H1 (cell line): ENCODE data around the gene PDE4B. TPM values are rescaled to one million over a fixed set of nuclear protein-coding genes. Genes with fewer than 3 reads are reported as not detected.

Experiments
- CTCF ChIA-PET: fragments of 300-600 bp; sonication (Branson Sonifier 250); formaldehyde crosslinking; loops from one replicate; lab custom pipeline; 2021; ENCODE audit not compliant: partially characterized antibody; lab: Charles Lee
- POLR2A ChIA-PET: fragments of 300-600 bp; sonication (Branson Sonifier 250); formaldehyde crosslinking; loops from one replicate; lab custom pipeline; 2021; ENCODE audit warnings: inconsistent platforms; ENCODE audit not compliant: partially characterized antibody; lab: Charles Lee
- DNase-seq, 2 experiments: peaks; one replicate each; pipeline versions ENCODE4 v3.0.0 to v3.0.0-alpha.2; 2010 to 2022; ENCODE audit warnings: low spot score in 2 of 2, low read depth in 1 of 2, mixed read lengths in 1 of 2
- FAIRE-seq: peaks from 2 replicates; lab custom pipeline; 2011; peaks lifted over from hg19 to GRCh38; lab: Jason Lieb, UNC
- H2AFZ ChIP-seq: 2 replicates; pipeline ENCODE4 v1.8.1; 2012; ENCODE audit warnings: low read length, inconsistent platforms
- H2AK5ac ChIP-seq: 2 replicates; pipeline ENCODE4 v1.6.1; 2013; ENCODE audit warnings: low read depth, low read length
- H2BK120ac ChIP-seq: replicated peaks from 2 replicates; pipeline ENCODE3; 2013; ENCODE audit warnings: low read depth, low read length, inconsistent platforms
- H2BK12ac ChIP-seq: 2 replicates; pipeline ENCODE4 v1.6.1; 2013; ENCODE audit warnings: low read depth, low read length
- H2BK15ac ChIP-seq: 2 replicates; pipeline ENCODE4 v1.6.1; 2013; ENCODE audit warnings: low read length
- H2BK20ac ChIP-seq: 2 replicates; pipeline ENCODE4 v1.6.1; 2013; ENCODE audit warnings: low read length
- H2BK5ac ChIP-seq: 2 replicates; pipeline ENCODE4 v1.6.1; 2013; ENCODE audit warnings: low read depth, low read length
- H3K14ac ChIP-seq: 2 replicates; pipeline ENCODE4 v1.6.1; 2013; ENCODE audit warnings: inconsistent platforms; ENCODE audit not compliant: insufficient read length
- H3K18ac ChIP-seq: 2 replicates; pipeline ENCODE4 v1.6.1; 2013; ENCODE audit warnings: low read length; ENCODE audit errors: extremely low read depth
- H3K23ac ChIP-seq: 2 replicates; pipeline ENCODE4 v1.6.1; 2013; ENCODE audit warnings: inconsistent platforms; ENCODE audit not compliant: insufficient read length
- H3K23me2 ChIP-seq: 2 replicates; pipeline ENCODE4 v1.6.1; 2013; ENCODE audit warnings: low read depth, low read length
- H3K27ac ChIP-seq: 2 replicates; pipeline ENCODE4 v1.6.1; 2011; ENCODE audit warnings: low read depth, low read length, inconsistent platforms
- H3K27me3 ChIP-seq, 4 experiments: replicated peaks in 1 of 4; 1 replicate in 1 of 4; 2 replicates in 3 of 4; pipeline versions ENCODE4 v1.6.1 to v1.8.1; 2011 to 2013; ENCODE audit warnings: low read length in 3 of 4, mild to moderate bottlenecking in 3 of 4, inconsistent platforms in 2 of 4, mixed read lengths in 2 of 4, moderate library complexity in 1 of 4; ENCODE audit not compliant: control insufficient read depth in 3 of 4, insufficient read depth in 3 of 4; ENCODE audit errors: extremely low read depth in 1 of 4
- H3K36me3 ChIP-seq, 4 experiments: 2 replicates each; pipeline versions ENCODE4 v1.6.1 to v1.8.1; 2011 to 2013; ENCODE audit warnings: mild to moderate bottlenecking in 4 of 4, low read length in 3 of 4, moderate library complexity in 2 of 4, control low read depth in 1 of 4, inconsistent platforms in 1 of 4; ENCODE audit not compliant: insufficient read depth in 4 of 4, control insufficient read depth in 2 of 4
- H3K4ac ChIP-seq: replicated peaks from 2 replicates; pipeline ENCODE3; 2013; ENCODE audit warnings: low read length, low read depth, mixed read lengths, inconsistent platforms; ENCODE audit not compliant: insufficient read length
- H3K4me1 ChIP-seq, 4 experiments: replicated peaks in 1 of 4; 1 replicate in 1 of 4; 2 replicates in 3 of 4; pipeline versions ENCODE4 v1.6.1 to v1.8.1; 2011 to 2013; ENCODE audit warnings: low read length in 3 of 4, inconsistent platforms in 2 of 4, mixed read lengths in 1 of 4; ENCODE audit not compliant: insufficient read depth in 4 of 4, control insufficient read depth in 3 of 4
- H3K4me2 ChIP-seq, 2 experiments: 2 replicates each; pipeline versions ENCODE4 v1.6.1 to v1.8.1; 2011 to 2013; ENCODE audit warnings: low read depth in 2 of 2, low read length in 2 of 2, control low read depth in 1 of 2, inconsistent platforms in 1 of 2, mild to moderate bottlenecking in 1 of 2; ENCODE audit not compliant: insufficient read depth in 1 of 2
- H3K4me3 ChIP-seq, 4 experiments: fragments of 200-600, 300-600 bp in 1 of 4; sonication (generic), shearing (Covaris generic), sonication (Bioruptor Twin) in 1 of 4; 2 replicates each; pipeline versions ENCODE4 v1.5.1 to v1.8.1; 2011 to 2016; ENCODE audit warnings: low read length in 4 of 4, low read depth in 3 of 4, control low read depth in 2 of 4, inconsistent platforms in 2 of 4, mild to moderate bottlenecking in 2 of 4, mixed read lengths in 1 of 4, moderate library complexity in 1 of 4; ENCODE audit not compliant: insufficient read depth in 2 of 4; ENCODE audit errors: extremely low read depth in 1 of 4
- H3K56ac ChIP-seq: replicated peaks from 2 replicates; pipeline ENCODE3; 2013; ENCODE audit warnings: low read depth, mild to moderate bottlenecking, mixed read lengths, low read length, inconsistent platforms; ENCODE audit not compliant: insufficient read length
- H3K79me1 ChIP-seq: 2 replicates; pipeline ENCODE4 v1.6.1; 2013; ENCODE audit warnings: low read depth, low read length, control low read depth
- H3K79me2 ChIP-seq, 2 experiments: 2 replicates each; pipeline versions ENCODE4 v1.6.1 to v1.8.1; 2012 to 2013; ENCODE audit warnings: low read length in 2 of 2, mild to moderate bottlenecking in 2 of 2, inconsistent platforms in 1 of 2; ENCODE audit not compliant: insufficient read depth in 2 of 2, control insufficient read depth in 1 of 2
- H3K9ac ChIP-seq, 4 experiments: replicated peaks in 1 of 4; 1 replicate in 1 of 4; 2 replicates in 3 of 4; pipeline versions ENCODE4 v1.6.1 to v1.8.1; 2011 to 2013; ENCODE audit warnings: low read depth in 3 of 4, low read length in 3 of 4, control low read depth in 2 of 4, mild to moderate bottlenecking in 2 of 4, moderate library complexity in 2 of 4, inconsistent platforms in 1 of 4; ENCODE audit errors: extremely low read depth in 1 of 4
- H3K9me3 ChIP-seq, 2 experiments: 2 replicates each; pipeline versions ENCODE4 v1.6.1 to v1.8.1; 2012 to 2013; ENCODE audit warnings: mild to moderate bottlenecking in 2 of 2, moderate library complexity in 2 of 2, control low read depth in 1 of 2, inconsistent platforms in 1 of 2, low read depth in 1 of 2, low read length in 1 of 2, mixed read lengths in 1 of 2; ENCODE audit not compliant: insufficient read depth in 2 of 2
- H4K20me1 ChIP-seq, 2 experiments: replicated peaks in 1 of 2; 2 replicates each; pipeline versions ENCODE3 to v1.8.1; 2011 to 2013; ENCODE audit warnings: inconsistent platforms in 2 of 2, low read length in 2 of 2, mild to moderate bottlenecking in 1 of 2; ENCODE audit not compliant: insufficient read depth in 2 of 2, control insufficient read depth in 1 of 2
- H4K5ac ChIP-seq: 2 replicates; pipeline ENCODE4 v1.6.1; 2013; ENCODE audit warnings: low read length, low read depth, mixed read lengths, inconsistent platforms; ENCODE audit not compliant: insufficient read length
- H4K8ac ChIP-seq: 2 replicates; pipeline ENCODE4 v1.8.0; 2013; ENCODE audit warnings: mild to moderate bottlenecking, moderate library complexity, low read length, inconsistent platforms; ENCODE audit not compliant: insufficient read depth; ENCODE audit errors: extremely low read depth
- H4K91ac ChIP-seq: replicated peaks from 2 replicates; pipeline ENCODE3; 2013; ENCODE audit warnings: low read length, mixed read lengths, inconsistent platforms; ENCODE audit not compliant: insufficient read length
- ATF3 ChIP-seq: IDR thresholded peaks from 2 replicates; pipeline ENCODE4 v1.6.1; 2011; ENCODE audit warnings: low read depth, mild to moderate bottlenecking, low read length; ENCODE audit not compliant: insufficient read depth
- BRCA1 ChIP-seq: IDR thresholded peaks from 2 replicates; pipeline ENCODE4 v1.6.1; 2012; ENCODE audit warnings: low read depth, low read length, improper control_type of control experiment
- CREB1 ChIP-seq: IDR thresholded peaks from 2 replicates; pipeline ENCODE4 v1.6.1; 2012; ENCODE audit warnings: inconsistent platforms
- EZH2 ChIP-seq: fragments of 200-600 bp; sonication (generic); IDR thresholded peaks from 2 replicates; pipeline ENCODE4 v1.7.1; 2012; ENCODE audit warnings: low read depth, mild to moderate bottlenecking, moderate library complexity, low read length, inconsistent platforms; ENCODE audit not compliant: severe bottlenecking
- GTF2F1 ChIP-seq: IDR thresholded peaks from 2 replicates; pipeline ENCODE4 v1.6.1; 2012; ENCODE audit warnings: low read depth, low read length, improper control_type of control experiment, borderline replicate concordance
- JUN ChIP-seq: IDR thresholded peaks from 2 replicates; pipeline ENCODE4 v1.6.1; 2011; ENCODE audit warnings: low read depth, mild to moderate bottlenecking, improper control_type of control experiment, low read length
- KDM1A ChIP-seq: fragments of 200-600, 300-600 bp; sonication (generic); IDR thresholded peaks from 2 replicates; pipeline ENCODE4 v1.7.1; 2016; ENCODE audit warnings: mild to moderate bottlenecking, low read length, borderline replicate concordance
- NANOG ChIP-seq: IDR thresholded peaks from 2 replicates; pipeline ENCODE4 v1.6.1; 2011; ENCODE audit warnings: low read length, low read depth, mild to moderate bottlenecking, inconsistent platforms; ENCODE audit not compliant: insufficient read depth, poor library complexity, severe bottlenecking
- RXRA ChIP-seq: IDR thresholded peaks from 2 replicates; pipeline ENCODE4 v1.6.1; 2011; ENCODE audit warnings: low read depth, mild to moderate bottlenecking, low read length, moderate library complexity; ENCODE audit not compliant: insufficient read depth
- SIN3A ChIP-seq, 2 experiments: IDR thresholded peaks in 1 of 2; conservative IDR thresholded peaks in 1 of 2; 2 replicates each; pipeline ENCODE4 v1.6.1; 2011 to 2012; ENCODE audit warnings: low read length in 2 of 2, improper control_type of control experiment in 1 of 2, low read depth in 1 of 2, mild to moderate bottlenecking in 1 of 2
- SIRT6 ChIP-seq: IDR thresholded peaks from one replicate; pipeline ENCODE4 v1.7.1; 2012; ENCODE audit warnings: low read length, inconsistent platforms
- SP4 ChIP-seq: IDR thresholded peaks from 2 replicates; pipeline ENCODE4 v1.6.1; 2012; ENCODE audit warnings: low read length, inconsistent platforms
- TCF12 ChIP-seq: IDR thresholded peaks from 2 replicates; pipeline ENCODE4 v1.6.1; 2011; ENCODE audit warnings: low read depth, mild to moderate bottlenecking, low read length
- WGBS, 2 experiments: shearing (Covaris generic) in 1 of 2; methylation state at CpG; one replicate each; pipeline versions ENCODE4 v1.1.6 to v1.1.7; 2013 to 2015; ENCODE audit warnings: low lambda C conversion rate in 2 of 2, mixed read lengths in 2 of 2, inconsistent platforms in 1 of 2, low coverage in 1 of 2, missing lambda C conversion rate in 1 of 2; ENCODE audit not compliant: insufficient replicate concordance in 2 of 2, insufficient coverage in 1 of 2, insufficient read length in 1 of 2; ENCODE audit errors: extremely low coverage in 1 of 2, missing lambda C conversion rate in 1 of 2; 5-methylcytosine and 5-hydroxymethylcytosine counted together
- polyA plus RNA-seq, 7 experiments: library from polyadenylated mRNA; depleted of rRNA in 3 of 7; stranded (reverse) in 5 of 7; unstranded in 2 of 7; fragments of >200 nt in 5 of 7; fragments of 200-250 nt in 2 of 7; gene quantifications; 1 replicate in 5 of 7; 2 replicates in 1 of 7; 4 replicates in 1 of 7; pipeline versions ENCODE4 v1.2.1 to v1.2.3, GENCODE V29; 2011 to 2013; ENCODE audit warnings: missing spikeins in 2 of 7, mixed read lengths in 2 of 7
- total RNA-seq: library from RNA; stranded (reverse); fragmentation: NEBNext Ultra II Directional; extraction: Animal tissue kit (Norgen Biotek cat#: 25700); gene quantifications from 2 replicates; pipeline ENCODE4 v1.2.1, GENCODE V29; 2021

PDE4B gene
- total and polyA plus RNA-seq, 2 of the 8 experiments (the other 6 are each of a cell fraction or from before 2014, with no cell fraction given) = 5.0 to 15.1 TPM

DNA sequence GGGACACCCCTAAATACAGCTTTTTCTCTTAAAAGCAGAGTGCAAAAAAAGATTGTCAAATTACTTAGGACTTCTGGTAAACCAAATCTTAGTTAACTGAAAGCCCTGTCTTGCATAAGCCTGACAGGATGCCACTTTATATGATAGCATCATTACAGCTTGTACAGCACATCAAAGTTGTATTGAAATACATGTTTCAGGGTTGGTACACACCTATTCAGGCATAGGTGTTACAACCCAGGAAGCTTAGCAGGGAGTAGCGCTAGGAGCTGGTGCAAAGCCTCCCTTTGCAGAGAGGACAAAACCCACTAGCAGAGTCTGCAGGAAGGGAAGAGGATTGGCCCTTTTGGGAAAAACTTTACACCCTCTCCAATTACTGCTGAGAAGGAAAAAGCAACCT lies 482.4 kb downstream of the PDE4B start:
- POLR2A ChIA-PET = no interaction called here
- Histone ChIP-seq H3K4ac (no peak overlapping the region), H2BK120ac (no peak overlapping the region), H4K8ac (no peak overlapping the region), H3K14ac (no peak overlapping the region), H3K23me2 (peaks cover 2% of the 10 kb centered on the region; the same call in 1 of the 2 replicates), H2BK15ac (no peak overlapping the region), H3K27me3 (no peaks in the 10 kb centered on the region), H2BK20ac (0 out of 2 replicates have a peak overlapping the region, but pooled peaks have one; percentile 52), H2AK5ac (no peak overlapping the region), H3K23ac (no peak overlapping the region), H4K91ac (no peak overlapping the region), H3K79me2 (no peaks in the 10 kb centered on the region), H3K18ac (no peak overlapping the region; the same call in 1 of the 2 replicates), H3K56ac (no peak overlapping the region), H3K4me2 (no peak overlapping the region), H3K36me3 (no peaks in the 10 kb centered on the region; a peak in 1 of 8 replicates), H4K5ac (no peak overlapping the region), H3K4me1 (peaks cover 3 to 15% (median 9%) of the 10 kb centered on the region in 4 experiments; a peak in 5 of 7 replicates), H3K4me3 (no peak overlapping the region), H4K20me1 (no peaks in the 10 kb centered on the region), H2AFZ (peak overlapping the region; percentile 93; the same call in 1 of the 2 replicates), H2BK5ac (no peak overlapping the region), H3K79me1 (no peaks in the 10 kb centered on the region), H3K9ac (no peak overlapping the region), H3K9me3 (no peaks in the 10 kb centered on the region), H2BK12ac (no peak overlapping the region), H3K27ac (no peak overlapping the region)
- FAIRE-seq (no peak), DNase-seq (no peak)
- WGBS, 2 experiments = 88% methylated on average over 1 of the region's 1 CpG; no CpG with 5 or more reads in 1 of the 2 experiments
- CTCF ChIA-PET = interaction anchor here (1.2 to 2.7 kb wide), 4 partner anchors 23 to 171 kb away, joined by 4 to 11 read pairs (median 4); no protein-coding TSS in a partner anchor
- TF ChIP-seq RXRA = no peak
- no peak for TF ChIP-seq SP4
- TF ChIP-seq GTF2F1 = no peak
- no peak for TF ChIP-seq EZH2
- no peak for TF ChIP-seq ATF3
- TF ChIP-seq NANOG = no peak
- TF ChIP-seq KDM1A = no peak
- TF ChIP-seq CREB1 = no peak
- no peak for TF ChIP-seq BRCA1
- no peak for TF ChIP-seq SIN3A (conservative IDR thresholded peaks at IDR 0.05 in 1 of 2, IDR thresholded peaks at IDR 0.05 in 1 of 2; ENCODE audit: low read depth in 1 of 2, low read length in 2 of 2)
- no peak for TF ChIP-seq TCF12
- TF ChIP-seq SIRT6 = no peak
- TF ChIP-seq JUN = no peak
